ENCODE measurements around the gene NDUFA12.

NDUFA12 gene

DNA sequence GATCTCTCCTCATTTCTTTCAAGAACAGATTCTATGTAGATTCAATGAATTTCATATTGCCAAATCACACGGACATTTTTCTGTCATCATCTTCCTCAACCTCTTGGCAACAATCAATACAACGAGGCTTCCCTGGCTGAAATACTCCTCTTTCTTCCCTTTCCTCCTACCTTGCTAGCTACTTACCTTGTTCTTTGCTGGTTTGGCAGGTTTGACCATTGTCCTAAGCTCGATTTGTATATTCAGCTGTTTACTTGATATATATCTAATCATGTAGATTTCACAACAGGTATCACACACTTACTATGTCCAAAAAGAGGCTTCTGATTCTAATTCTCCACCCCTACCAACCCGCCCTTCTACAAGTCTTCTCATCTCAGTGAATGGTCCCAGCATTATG, 23.6 kb downstream of the NDUFA12 start:
- DNase-seq = no peak

DNA sequence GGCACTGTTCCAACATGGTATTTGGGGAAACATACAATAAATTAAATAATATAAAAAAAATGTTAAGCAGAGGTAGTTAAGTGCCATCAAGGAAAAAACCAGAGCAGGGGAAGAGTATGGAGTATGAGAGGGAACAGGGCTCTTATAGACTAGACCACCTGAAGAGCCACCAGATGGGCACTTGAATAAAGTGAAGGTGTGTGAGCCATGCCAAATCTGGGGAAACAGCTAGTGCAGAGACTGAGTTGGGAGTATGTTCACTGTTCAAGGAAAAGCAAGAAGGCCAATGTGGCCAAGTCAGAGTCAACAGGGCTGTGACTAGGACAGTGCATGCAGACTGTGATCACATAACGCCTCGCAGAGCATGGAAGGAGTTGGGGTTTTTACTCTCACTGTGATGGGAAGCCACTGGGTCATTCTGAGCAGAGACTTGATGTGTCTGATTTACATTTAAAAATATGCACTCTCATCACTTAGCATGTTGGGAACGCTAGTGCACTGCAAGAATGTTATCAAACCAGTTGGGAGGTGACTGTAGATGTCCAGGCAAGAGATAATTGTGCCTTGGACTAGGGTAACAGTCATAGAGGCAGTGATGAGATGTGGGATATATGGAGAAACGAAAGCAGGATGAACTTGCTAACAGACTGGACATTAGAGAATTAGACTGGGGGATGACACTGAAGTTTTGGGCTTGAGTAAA, 25.6 kb downstream of the NDUFA12 start:
- DNase-seq = no peak

DNA sequence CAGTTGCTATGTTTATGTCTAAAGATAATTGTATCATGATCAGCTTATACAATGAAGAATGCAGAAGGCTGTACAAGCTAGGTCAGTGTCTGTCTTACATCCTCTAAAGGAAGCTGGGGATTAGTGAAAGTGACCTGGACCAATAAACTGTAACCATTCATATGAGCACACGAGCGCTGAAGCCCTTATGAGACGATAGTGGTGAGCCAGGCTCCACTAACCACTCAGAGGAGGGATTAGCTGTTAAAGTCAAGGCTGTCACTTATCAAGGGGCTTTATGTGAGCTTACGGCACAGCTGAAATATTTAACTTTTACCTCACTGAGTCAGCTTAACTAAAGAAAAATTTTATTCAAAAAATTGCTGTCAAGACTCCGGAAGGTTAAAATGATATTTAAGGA, 30.3 kb downstream of the NDUFA12 start:
- no peak for DNase-seq

DNA sequence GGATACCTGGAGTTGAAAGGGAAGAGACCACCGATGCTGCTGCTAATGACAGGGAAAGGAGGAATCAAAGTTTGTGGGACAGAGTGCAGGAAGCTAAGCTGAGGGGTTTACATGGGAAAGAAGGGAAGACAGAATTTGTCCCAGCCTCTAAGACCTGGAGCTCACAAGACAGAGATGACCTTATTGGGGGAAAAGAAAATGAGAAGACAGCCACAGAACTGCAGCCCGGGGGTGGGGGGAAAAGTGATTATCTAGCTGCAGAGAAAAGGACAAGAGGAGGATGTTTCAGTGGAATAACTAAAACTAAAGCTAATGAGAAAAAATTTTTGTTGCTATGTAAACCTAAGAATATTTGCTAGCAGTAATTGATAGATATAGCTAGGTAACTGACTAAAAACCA, 30.7 kb downstream of the NDUFA12 start:
- no peak for DNase-seq

DNA sequence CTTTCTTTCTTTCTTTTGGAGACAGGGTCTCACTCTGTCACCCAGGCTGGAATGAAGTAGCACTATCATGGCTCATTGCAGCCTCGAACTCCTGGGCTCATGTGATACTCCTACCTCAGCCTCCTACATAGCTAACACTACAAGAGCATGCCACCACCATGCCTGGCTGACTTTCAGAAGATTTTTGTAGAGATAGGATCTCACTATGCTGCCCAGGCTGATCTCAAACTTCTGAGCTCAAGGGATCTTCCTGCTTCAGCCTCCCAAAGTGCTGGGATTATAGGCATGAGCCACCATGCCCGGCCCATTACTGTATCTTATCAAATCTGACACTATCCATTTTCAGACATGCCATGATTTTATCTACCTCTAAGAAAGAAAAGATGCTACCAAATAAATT, 31.6 kb downstream of the NDUFA12 start:
- no peak for DNase-seq

DNA sequence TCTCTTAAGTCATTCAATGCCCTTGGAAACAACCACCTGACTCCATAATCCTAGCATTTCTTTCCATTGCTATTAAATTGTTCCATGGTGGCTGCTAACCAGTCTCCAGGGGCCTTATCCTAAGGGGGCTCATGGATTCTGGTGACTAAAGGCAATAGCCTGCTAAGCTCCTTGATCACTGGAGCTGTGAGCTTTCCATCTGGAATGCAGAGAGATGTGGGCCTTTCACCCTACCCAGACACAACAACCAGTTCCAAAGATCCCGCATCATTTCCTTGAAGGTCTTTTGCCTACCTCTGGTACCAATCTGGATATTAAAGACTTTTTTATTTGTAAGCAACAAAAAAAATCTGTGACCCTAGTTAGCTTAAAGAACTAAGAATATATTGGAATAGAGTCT, 32.9 kb downstream of the NDUFA12 start:
- DNase-seq = no peak

DNA sequence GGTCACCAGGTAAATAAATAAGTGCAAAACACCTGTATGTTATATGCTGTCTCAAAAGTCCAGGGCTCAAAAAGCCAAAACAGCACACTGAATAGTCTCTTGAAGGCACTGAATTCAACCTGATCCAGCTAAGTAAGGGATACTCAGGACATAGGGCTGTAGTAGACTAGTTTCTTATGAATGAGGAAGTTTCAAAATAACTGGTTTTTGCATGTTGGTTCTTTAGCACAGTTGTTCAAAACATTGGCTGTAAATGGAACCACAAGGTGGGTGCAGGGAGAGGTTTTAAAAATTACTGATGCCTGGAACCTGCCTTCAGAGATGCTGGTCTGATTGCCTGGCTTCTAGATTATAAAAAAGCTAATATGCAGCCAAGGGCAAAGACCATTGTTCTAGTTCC, 34.1 kb downstream of the NDUFA12 start:
- DNase-seq = no peak

DNA sequence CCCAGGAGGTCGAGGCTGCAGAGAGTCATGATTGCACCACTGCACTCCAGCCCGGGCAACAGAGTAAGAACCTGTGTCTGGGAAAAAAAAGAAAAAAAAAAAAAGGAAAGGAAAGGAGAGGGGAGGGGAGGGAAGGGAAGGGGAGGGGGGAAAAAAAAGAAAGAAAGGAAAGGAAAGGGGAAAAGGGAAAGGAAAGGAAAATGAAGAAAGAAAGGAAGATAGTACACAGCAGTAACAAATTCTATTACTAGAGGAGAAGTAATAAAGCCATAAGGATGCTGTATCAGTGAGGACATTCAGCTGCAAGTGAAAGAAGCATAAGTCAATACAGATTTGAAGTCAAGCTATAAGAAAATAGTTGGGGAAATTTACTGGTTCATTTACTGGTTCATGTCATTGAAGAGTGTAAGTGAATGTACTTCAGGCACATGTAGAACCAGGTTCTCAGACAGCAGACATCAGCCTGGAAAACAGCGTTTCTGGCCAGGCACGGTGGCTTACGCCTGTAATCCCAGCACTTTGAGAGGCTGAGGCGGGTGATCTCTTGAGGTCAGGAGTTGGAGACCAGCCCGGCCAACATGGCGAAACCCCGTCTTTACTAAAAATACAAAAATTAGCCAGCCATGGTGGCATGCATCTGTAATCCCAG, 37.4 kb downstream of the NDUFA12 start:
- DNase-seq = no peak

DNA sequence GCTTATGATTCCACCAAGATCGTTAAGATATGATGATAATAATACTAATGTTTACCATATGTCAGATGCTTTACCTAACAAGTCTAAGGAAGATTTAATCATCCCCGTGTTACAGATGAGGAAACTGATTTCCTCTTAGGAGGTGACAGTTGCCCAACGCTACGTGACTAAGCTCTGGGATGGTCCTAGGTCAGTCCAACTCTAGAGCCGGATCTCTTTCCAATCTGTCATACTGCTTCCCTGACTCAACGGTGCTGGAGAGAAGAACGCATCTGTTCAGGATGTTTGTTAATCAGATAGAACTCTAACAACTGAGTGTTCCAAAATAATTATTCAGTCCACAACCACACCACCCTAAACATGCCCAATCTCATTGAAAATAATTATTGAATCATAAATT, 39.8 kb downstream of the NDUFA12 start:
- DNase-seq = no peak

DNA sequence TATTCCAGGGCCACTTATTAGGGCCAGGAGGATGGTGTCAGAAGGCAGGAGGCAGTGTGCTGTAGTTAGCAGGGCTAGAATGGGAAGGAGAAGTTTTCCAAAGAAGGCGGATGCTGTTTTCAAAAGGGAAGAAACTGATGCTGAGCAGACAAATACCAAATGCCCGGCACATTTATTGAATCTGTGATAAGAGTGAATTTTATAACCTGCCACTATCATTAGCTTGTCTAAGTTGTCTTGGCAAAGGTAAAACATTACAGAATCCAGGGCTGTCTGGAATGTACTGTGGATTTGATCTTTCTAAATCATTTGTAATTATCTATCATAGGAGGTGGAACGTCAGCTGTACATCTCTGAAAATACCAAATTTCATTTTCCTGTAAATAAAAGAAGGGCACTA, 40.8 kb downstream of the NDUFA12 start:
- no peak for DNase-seq

DNA sequence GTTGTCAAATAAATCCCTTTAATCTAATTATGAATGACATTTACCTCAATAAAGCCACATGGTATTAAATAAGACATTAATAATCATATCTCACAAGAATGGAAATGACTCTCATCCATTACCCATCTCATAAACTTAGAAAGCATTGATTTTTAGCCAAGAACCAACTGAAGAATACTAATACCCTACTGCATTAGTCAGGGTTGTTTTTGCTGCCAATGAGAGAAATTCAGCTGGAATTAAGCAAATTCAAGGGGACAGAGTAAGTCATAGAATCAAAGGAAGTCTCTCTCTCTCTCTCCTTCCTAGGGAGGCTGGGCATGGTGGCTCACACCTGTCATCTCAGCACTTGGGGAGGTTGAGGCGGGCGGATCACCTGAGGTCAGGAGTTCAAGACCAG, 41.6 kb downstream of the NDUFA12 start:
- DNase-seq = no peak

DNA sequence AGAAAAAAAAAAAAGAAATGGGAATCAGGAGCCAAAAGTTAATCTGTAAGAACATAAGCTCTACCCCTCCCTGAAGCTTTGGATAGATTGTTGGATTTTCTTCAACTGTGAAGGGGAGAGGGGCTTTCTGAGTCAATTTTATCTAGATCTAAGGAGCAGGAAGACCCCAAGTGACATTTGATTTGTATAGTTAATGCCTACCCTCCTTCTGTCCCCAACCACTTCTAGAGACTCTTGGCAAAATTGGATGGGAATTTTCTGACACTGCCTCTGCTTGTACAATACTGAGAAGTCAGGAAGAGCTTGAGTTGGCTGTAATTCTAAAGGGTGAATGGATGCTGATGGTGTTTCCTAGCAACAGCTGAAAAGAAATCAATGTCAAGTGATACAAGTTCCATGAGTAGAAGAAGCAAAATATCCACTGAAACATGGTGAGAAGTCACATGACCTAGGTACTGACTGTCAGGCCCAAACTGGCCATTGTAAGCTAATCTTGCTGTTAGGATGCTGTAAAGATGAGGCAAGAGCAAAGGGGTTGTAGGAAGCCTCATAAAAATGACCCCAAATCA, 42.2 kb downstream of the NDUFA12 start:
- no peak for DNase-seq

DNA sequence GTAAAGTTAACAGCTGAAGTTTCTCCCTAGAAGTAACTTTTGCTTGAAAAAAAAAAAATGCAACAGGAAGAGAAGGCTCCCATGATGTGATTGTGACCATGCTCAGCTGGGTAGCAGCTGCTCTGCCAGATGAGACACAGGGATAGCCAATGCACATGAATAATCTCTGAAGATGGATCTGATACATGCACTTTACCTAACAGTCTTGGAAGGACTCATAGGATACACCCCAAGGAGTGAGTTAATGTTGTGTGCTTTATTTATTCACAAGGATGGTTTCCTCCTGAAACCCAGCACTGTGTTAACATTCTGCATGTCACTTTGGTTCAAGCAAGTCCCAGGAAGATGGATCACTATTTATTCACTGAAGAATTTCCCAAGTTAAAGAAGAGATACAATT, 46.5 kb downstream of the NDUFA12 start:
- no peak for DNase-seq

DNA sequence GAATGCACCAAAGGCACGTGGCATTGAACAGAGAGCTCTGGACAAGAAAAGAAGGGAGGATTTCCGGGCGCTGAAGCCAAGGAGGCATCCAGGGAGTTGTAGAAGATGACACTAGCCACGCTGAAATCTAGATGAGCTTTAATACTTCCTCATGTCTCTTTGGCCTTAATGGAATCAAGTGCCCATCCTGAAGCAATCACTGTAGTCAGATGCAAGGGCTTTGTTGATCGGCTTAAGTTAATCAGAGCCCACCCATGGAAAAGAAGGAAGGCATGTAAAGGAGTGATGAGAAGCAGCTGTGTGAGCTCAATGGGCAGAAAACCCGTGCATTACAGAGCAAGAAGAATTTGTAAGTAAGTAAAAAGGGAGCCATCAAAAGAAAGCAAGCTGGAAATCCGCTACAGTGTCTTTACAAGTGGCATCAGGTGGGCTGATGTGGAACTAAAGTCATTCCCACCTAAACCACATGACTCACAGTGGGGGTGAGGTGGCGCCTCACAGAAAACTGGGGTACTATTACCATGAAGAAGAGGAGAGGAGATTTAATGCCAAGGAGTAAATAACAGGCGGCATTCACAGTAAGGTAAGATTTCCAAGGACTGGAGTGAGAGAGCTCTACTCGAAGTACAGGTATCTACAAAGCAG, 48.4 kb downstream of the NDUFA12 start:
- no peak for DNase-seq

DNA sequence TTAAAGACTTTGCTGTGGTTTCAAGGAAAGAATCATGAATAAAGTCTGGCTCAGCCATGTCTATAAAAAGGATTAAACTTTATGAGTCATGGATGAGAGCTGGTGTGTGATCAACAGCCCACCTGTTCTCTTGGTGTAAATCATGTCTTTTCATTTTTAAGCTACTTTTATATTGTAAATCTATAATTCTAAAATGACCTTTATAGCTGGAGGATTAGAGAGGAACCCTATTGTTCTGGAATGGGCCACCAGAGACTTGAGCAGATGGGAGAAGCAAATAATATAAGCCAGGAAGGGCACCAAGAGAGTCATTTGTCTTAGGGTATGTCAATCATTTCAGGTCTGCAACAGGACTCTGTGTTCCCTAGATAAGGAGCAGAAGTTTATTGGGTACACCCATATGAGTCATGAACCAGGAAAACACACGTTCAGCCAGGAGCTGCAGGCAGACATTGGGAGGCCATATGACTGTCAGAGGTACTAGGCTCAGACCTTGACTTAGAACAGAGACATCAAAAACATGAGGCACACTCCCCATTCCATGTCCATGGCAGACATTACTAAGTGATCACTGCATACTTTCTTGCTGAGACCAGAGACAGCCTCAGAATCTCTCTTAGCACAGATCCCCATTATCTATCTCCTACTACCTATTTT, 49.3 kb downstream of the NDUFA12 start:
- no peak for DNase-seq

DNA sequence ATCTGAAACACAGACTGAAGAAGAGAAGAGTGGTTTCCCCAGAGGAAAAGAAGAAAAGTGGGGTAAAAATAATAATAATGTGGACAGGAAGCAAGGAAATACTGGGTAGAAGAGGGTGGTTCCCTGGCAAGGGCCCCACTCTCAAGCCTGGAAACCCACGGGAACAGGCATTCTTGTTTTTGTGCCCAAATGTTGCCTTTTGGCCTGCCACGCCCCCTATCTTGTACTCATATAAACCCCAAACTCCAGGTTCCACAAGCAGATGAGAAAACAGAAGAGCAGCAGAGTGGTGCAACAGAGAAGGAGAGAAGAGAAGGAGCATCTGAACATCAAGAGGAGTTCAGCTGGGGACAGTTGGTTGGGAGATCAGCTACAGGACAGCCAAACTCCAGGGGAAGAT, 51.2 kb downstream of the NDUFA12 start:
- DNase-seq = no peak

DNA sequence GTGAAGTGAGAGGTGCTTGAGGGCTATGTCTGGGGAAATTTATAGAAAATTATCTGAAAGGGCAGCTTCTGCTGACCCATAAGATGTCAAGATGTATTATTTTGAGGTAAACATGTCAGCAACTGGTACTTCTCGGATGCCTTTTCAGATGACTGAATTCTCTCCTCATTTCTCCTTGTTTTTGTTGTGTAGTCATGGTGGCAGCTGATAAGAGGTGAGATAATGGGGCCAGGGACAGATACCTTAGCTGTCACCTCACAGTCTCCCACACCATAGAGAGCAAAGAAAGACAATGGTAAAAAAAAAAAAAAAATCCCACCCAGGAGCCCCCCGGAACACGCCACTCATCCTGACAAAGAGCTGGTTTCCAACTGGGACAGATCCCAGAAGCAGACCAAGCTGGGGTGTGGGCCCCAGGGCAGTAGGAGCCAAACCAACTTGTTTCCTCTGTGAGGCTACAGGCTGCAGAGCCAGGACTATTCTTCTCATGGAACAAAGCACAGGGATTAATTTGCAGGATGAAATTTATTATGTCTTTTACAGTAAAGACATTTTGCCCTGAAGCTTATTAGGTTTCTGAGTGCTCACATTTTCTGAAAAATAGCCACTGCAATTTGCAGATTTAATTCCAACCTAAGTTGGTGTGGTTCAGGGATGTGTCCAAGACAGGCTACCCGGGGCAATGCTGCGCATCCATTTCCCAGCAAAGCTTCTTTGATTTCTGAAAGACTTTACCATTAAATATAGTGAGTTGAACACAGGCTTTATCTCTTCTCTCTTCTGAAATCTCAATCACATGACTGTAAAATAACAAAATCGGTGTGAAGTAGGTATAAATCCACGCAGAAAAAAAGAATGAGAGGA, 52.2 kb downstream of the NDUFA12 start:
- no peak for DNase-seq

DNA sequence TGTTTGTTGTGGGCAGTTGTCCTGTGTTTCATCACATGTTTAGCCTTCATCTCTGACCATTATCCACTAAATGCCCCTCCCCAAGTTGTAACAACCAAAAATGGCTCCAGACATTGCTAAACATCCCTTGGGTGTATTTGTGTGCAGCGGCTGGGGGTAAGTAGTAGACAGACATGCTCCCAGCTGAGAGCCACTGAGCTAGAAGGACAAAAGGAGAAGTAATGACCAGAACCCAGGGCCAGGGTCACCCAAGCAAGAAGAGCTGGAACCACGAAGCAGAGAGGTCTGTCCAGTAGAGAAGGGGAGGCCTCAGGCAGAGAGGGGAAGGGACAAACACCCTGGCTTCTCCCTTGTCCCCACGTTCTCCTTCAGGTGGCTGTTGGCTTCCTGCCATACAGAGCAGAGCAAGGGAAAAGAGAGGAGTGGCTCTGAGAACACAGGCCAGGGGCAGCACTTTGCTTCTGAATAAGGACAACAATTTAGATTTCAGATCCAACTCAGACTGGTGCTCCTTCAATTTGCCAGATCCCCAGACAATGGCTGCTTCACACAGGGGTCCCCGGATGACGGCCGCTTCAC, 55.2 kb downstream of the NDUFA12 start:
- no peak for DNase-seq

DNA sequence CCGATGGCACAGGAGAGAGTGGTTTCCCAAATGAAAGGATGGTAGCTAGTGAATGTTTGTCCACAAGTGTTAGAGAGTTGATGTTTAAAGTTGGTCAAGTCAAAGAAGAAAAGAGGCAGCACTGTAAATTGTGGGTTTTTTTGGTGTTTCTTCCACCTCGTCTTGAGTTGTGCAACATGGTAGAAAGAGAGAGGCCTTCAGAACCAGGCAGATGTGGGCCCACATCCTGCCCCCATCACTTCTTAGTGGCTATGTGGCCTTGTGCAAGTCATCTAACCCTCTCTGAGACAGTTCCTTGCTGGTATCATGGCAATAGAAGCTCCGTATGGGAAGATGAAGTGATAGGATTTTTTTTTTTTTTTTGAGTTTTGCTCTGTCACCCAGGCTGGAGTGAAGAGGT, 60.8 kb downstream of the NDUFA12 start:
- DNase-seq = no peak

DNA sequence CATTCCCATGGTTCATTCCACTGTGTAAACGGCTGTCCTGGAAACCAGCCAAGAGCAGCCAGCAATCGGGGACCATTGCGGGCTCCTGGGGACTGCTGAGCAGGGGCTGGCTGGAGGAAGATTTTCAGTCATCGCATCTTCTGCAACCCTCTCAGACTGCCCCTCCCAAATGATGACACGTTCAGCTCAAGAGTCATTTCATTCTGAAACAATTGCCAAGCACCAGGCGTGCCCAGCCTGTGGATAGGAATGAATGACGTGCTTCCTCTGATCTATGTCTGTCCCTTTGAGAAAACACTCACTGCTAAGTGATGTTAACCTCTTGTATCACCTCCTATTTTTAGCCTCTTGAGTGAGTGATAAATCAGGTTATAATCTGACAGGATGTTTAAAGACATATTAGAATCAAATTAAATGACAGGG, 62.0 kb downstream of the NDUFA12 start:
- no peak for DNase-seq

DNA sequence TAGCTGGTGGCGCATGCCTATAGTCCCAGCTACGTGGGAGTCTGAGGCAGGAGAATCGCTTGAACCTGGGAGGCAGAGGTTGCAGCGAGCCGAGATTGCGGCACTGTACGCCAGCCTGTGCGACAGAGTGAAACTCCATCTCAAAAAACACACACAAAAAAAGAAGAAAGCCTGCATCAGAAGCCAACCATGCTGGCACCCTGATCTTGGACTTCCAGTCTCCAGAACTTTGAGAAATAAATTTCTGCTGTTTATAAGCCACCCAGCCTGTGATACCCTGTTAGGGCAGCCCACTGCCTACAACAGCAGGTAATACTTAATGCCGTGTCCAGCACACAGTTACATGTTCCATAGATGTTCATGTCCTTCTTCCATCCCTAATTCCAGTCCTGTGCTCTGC, 62.7 kb downstream of the NDUFA12 start:
- DNase-seq = no peak

DNA sequence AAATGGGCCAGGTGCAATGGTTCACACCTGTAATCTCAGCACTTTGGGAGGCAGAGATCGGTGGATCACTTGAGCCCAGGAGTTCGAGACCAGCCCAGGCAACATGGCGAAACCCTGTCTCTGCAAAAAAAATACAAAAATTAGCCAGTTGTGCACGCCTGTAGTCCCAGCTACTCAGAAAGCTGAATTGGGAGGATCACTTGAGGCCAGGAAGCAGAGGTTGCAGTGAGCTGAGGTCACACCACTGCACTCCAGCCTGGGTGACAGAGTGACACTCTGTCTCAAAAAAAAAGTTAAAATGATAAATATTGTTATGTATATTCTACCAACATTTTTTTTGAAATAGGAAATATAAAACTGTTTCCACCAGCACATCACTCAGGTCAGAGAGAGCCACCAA, 64.9 kb downstream of the NDUFA12 start:
- no peak for DNase-seq

Measured in NCI-H526 (cell line).